GM21737 (cell line): Measurements from ENCODE around the gene SKIL.
A peak's percentile ranks its signal among the peaks of the same experiment; 100 is the strongest.
"Not testable (repeated sequence)": the region's sequence is repeated elsewhere in the genome, so short reads cannot be mapped to it uniquely, and the experiment has no call there.

Experiments used
- ATAC-seq: cut with Tn5 transposase; IDR thresholded peaks from one replicate; pipeline ENCODE4 v1.9.1; 2021; ENCODE audit warnings: mild to moderate bottlenecking, moderate library complexity; ENCODE audit not compliant: unreplicated experiment

Gene SKIL

GRCh38 chr3:170357176-170358041, at the start of gene SKIL:
SKIL (plus strand) TSS chr3:170357715; CDS start chr3:170360332, 2,617 bp downstream.
- peak; percentile 59 for ATAC-seq

GRCh38 chr3:170309046-170309445, 48.5 kb upstream of the SKIL start:
- ATAC-seq = no peak

- ATAC-seq = no peak
These were observed 39.6 kb upstream of the SKIL start for GRCh38 chr3:170317954-170318353.

GRCh38 chr3:170320461-170321121, 36.9 kb upstream of the SKIL start:
- no peak for ATAC-seq

GRCh38 chr3:170321321-170322034, 36.0 kb upstream of the SKIL start:
- no peak for ATAC-seq

- no peak for ATAC-seq
These were observed 34.8 kb upstream of the SKIL start for GRCh38 chr3:170322566-170323269.

- ATAC-seq = no peak
These were observed 34.2 kb upstream of the SKIL start for GRCh38 chr3:170323331-170323730.

GRCh38 chr3:170324962-170325361, 32.6 kb upstream of the SKIL start:
- no peak for ATAC-seq

GRCh38 chr3:170327040-170327808, 30.3 kb upstream of the SKIL start:
- no peak for ATAC-seq

- ATAC-seq = not testable (repeated sequence)
These were observed 29.5 kb upstream of the SKIL start for GRCh38 chr3:170327868-170328548.

GRCh38 chr3:170330366-170330765, 27.1 kb upstream of the SKIL start:
- ATAC-seq = no peak

GRCh38 chr3:170331143-170331542, 26.4 kb upstream of the SKIL start:
- ATAC-seq = no peak

- ATAC-seq = no peak
These were observed 20.1 kb upstream of the SKIL start for GRCh38 chr3:170337420-170337819.

- ATAC-seq = no peak
These were observed 18.7 kb upstream of the SKIL start for GRCh38 chr3:170338690-170339340.

GRCh38 chr3:170342273-170342672, 15.2 kb upstream of the SKIL start:
- ATAC-seq = not testable (repeated sequence)

- ATAC-seq = not testable (repeated sequence)
These were observed 13.7 kb upstream of the SKIL start for GRCh38 chr3:170343859-170344258.

- ATAC-seq = no peak
These were observed 12.5 kb upstream of the SKIL start for GRCh38 chr3:170344971-170345370.

- ATAC-seq = no peak
These were observed 10.8 kb upstream of the SKIL start for GRCh38 chr3:170346481-170347392.
